GM21717 (cell line): Measurements from ENCODE around the gene ERG28.

ENCODE experiments used
- ATAC-seq: cut with Tn5 transposase; IDR thresholded peaks from one replicate; pipeline ENCODE4 v1.9.1; 2021; ENCODE audit warnings: mild to moderate bottlenecking, moderate library complexity; ENCODE audit not compliant: unreplicated experiment

The ERG28 gene

DNA sequence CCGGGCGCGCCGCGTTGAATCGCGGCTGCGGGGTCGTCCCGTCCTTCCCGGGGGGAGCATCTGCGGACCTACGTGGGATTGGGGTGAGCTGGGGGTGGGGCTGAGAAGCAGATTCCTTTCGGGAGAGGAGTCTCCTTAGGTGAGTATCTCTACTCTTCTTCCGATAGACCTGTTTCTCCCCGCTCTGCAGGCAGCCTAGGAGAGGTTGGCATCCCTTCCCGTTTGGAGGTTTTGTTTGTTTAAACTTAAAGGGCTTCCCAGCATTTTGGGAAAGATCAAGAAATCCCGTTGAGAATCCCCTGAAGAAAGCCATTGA, 781 bp upstream of the ERG28 start:
- no peak for ATAC-seq

DNA sequence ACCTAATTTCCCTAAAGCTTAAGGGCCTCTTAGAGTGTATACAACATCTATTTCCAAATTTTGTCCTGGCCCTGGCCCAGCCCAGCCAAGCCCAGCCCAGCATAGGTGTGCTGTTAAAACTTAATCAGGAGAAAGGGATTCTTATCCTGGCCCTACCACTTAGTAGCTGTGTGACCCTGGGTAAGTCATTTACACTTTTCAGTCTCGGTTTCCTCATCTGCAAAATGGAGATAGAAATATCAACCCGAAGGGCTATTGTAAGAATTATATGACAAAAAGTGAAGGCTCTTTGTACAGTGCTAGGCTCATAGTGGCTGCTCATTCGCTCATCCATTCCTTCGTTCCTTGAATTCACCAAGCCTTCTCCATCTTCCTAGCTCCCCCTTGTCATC, 442 bp downstream of the ERG28 start:
- no peak for ATAC-seq

GRCh38 chr14:75658957-75659356, 1.7 kb downstream of the ERG28 start:
- no peak for ATAC-seq

GRCh38 chr14:75657331-75657730, 3.3 kb downstream of the ERG28 start:
- no peak for ATAC-seq

DNA sequence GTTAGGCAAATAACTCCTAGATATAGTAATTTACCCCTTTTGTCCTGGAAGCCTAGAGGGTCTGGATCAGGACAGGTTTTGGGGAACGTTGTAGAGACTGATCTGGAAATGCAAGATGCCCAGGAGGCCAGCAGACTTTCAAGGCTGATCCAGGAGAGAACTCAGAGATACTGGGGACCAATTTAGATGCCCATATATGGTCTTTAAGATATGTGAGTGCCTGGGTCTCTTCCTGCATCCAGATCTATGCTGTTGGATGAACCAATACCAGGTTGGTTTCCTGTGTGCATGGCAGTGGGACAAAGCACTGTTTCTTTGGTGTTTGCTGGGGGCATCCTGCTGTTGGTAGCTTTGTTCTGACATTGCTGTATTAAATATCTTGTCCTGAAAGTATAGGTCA, 5.4 kb downstream of the ERG28 start:
- ATAC-seq = no peak

DNA sequence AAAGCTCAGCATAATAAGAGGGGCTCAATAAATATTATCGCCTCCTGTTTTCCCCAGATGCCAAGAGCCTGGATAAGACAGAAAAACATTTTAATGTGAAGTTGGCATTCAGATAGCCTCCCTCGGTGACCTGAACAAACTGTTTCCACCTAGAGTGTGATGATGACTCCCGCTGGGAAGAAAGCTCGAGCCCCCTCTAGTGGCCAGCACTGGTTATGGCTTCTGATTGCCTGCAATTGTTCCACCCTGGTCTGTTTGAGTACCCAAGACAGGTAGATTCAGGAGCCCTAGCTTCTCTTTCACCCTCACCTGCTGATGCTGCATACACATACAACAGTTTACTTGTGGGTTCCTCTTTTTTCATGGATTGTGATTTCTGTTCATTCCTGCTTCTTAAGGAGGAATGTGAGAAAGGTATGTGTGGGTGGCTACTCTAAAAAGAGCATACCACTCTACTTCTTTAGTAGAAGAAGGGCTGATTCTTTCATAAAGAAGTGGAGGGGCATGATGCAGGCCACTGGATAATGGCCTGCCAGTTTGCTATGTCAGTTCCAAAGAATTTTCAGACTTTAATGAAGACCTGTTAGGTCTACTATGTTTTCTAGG, 6.4 kb downstream of the ERG28 start:
- no peak for ATAC-seq

DNA sequence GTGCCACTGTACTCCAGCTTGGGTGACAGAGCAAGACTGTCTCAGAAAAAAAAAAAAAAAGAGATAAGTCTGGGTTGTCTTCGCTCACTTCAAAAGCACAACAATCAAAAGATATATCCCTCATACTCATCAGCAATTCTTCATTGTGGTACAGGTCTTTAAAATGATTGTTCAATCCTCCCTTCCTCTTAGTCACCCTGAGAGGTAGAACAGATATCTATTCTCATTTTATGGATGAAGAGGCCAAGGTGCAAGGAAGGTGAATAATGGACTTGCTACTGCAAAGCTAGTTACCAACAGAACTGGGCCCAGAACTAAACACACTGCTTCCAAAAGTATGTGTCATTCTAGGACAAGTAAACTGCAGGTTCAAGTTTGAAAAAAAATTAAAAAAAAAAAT, 7.1 kb downstream of the ERG28 start:
- ATAC-seq = no peak

- ATAC-seq = no peak
Observed at GRCh38 chr14:75650253-75651058, 10.2 kb downstream of the ERG28 start.

- no peak for ATAC-seq
Observed at GRCh38 chr14:75649773-75650172, 10.9 kb downstream of the ERG28 start.

GRCh38 chr14:75649337-75649736, 11.3 kb downstream of the ERG28 start:
- no peak for ATAC-seq

DNA sequence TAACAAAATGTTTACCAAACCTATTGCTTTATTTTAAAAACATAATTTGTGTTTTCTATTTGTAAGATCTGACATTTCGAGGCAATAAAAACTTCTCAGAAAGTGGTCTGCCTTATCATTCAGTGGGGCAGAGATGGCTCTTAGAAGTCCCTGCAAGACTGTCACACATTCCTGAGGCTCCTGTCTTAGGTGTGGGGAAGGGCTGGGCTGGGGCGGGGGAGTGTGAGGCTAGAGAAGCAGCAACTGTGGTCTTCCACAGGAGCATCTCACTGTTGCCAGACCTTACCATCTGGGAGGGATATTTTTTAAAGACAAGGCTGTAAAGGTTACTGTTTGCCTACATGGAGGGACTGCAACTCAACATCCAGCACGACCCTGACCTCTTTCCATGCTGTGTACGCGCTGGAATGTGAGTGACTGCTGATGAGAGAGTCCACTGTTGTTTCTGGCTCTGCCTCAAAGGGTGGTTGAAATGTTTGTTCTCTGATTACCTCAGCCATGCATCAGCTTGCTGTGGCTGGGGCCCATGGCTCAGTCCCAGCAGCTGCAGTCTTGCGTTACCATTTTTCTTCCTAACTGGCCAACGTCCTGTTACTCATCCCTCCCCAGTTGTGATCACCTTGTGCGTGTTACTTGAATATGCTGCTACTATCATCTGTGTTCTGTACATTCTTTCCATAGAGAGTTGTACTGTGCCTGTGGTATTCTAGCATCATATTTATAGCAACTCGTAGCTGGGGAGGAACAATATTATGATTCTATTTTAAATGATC, 12.4 kb downstream of the ERG28 start:
- no peak for ATAC-seq

DNA sequence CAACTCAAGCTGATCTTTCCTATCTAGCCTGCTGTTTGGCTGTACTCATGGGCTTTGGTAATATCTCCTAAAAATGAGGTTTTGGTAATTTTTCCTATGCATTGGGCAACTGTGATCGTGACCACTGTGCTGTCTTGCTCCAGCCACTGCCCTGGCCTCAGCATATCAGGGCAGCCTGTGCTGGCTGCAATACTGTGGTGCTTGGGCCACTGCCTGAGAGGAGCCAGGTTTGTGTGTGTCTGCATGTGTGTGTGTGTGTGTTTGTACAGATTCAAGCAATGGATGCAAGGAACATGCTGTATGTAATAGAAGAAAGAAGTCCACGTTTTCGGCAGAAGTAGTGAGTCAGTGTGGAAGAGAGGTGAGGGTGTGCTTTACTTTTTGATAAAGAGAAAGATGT, 13.0 kb downstream of the ERG28 start:
- ATAC-seq = no peak

GRCh38 chr14:75646762-75647161, 13.9 kb downstream of the ERG28 start:
- ATAC-seq = no peak

GRCh38 chr14:75645056-75645455, 15.6 kb downstream of the ERG28 start:
- ATAC-seq = no peak

- ATAC-seq = no peak
Observed at GRCh38 chr14:75643985-75644384, 16.7 kb downstream of the ERG28 start.

DNA sequence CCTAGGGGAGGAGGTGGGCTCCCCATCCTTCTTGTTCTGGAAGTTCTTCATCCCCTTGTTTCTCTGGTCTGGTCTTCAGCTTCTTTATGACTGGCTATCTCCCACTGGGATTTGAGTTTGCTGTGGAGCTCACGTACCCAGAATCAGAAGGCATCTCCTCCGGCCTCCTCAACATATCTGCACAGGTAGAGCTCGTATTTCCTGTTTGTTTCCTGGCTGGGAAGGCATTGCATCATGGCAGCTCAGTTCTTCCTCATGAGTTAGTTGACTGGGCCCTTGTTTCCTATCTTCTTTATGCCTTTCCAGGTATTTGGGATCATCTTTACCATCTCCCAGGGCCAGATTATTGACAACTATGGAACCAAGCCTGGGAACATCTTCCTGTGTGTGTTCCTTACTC, 19.8 kb downstream of the ERG28 start:
- ATAC-seq = no peak

DNA sequence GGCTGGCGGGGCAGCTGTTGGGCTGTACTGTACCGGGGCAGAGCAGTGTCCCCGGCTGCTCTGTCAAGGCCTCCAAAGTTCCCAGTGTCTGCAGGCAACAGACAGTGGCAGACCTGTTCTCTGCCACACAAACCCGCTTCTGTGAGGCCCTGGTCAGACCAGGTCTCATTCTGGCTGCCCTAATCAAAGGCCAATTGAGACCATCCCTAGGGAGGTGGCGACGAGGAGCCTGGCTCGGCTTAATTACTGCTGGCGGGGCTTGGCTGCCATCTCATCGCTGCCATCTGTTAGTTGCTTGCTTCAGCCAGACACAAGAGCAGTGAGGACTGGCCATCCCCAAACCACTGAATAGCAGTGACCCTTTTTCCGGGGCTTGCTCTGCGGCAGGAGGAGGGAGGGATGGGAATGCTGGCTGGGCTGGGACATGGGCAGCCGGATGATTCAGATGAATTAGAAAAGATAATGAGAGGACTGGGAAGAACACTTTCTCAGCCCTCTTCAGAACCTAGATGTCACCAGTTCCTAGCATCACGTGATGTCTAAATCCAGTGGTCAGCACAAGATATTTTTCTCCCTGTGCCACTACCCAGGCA, 24.5 kb downstream of the ERG28 start:
- no peak for ATAC-seq

DNA sequence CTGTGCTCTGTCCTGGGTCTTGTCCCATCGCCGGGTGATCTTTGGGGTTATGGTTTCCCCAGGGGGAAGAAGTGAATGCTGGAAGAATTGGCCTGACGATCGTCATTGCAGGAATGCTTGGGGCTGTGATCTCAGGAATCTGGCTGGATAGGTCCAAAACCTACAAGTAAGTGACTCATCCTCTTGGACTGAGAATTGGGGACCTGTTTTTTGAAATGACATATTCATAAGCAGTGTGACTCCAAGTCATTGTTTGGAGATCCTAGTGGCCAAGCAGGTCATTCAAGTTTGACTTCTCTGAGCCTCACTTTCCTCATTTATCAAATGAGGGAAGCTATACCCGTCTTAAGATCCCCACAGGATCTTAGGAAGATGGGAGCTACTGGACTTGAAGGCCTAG, 25.8 kb downstream of the ERG28 start:
- no peak for ATAC-seq

DNA sequence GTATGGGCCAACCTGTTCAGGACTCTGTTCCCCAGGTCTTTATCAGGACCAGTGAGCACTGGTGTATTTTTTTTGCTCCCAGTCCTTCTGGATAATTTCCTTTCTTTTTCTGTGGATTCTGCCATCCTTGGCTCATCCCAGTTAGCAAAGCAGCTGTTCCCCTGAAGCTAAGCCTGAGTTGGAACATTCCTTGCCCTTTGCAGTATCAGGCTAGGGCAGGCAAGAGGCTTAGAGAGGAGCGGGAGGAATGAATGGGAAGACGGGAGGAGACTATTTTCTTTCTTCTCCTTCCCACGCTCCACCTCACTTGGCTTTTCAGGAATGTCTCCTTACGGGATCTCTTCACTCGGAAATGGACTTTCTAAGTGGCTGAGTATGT, 29.2 kb downstream of the ERG28 start:
- ATAC-seq = no peak

DNA sequence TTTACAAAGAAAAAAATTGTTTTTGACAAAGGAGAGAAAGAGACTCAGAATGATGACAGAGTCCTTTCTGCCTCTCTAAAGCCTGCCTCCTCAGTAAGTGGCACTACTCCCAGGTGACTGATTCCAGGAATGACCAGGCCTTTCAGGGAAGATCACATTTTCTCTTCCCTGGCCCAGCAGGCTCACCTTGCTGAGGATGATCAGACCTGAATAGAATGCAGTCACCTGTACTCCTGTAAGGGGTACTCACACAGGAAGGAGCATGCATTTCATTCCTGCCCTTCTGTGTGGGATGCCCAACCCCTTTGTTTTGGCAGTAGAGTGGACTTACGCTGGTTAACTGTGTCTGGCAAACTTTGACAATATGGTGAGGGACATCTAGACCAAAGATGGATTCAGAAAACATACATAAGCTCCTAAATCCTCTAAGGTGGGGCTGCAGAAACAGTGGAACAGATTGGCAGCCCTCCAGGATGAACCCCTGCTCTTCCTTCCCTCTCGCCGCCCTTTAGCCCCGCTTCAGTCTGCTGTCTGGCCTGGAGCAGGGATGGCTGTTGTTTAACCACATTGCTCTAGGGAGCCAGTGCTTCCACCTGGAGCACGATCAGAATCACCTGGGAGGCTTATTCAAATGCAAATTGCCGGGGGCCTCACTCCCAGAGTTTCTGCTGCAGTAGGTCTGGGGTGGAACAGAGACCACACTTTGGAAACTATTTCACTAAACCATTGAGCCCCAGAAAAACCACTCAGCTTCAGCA, 29.8 kb downstream of the ERG28 start:
- no peak for ATAC-seq

DNA sequence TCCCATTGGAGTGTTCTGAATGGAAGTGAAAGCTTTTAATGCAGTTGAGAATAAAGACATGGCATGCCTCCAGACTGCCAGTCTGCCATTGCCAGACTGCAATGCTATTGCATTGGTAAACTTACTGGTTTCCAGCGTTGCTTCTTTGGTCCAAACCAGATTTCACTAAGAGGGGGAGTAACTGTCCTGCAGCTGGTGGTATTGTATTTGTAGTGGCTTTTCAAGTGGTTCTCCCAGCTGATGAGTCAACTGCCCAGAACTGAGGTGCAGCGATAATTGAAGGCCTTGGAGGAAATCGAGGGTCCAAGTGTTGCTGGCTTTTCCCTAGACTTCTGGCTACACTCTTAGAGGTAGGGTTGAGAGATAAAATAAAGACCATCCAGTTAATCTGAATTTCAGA, 31.9 kb downstream of the ERG28 start:
- no peak for ATAC-seq
